GM12872 (cell line): Measurements from ENCODE around the gene BCAS4.

Experiments used
- TF ChIP-seq, protein P1 (sequence below): IDR thresholded peaks from 3 replicates; pipeline ENCODE4 v1.5.1; 2011; ENCODE audit warnings: low read depth, mild to moderate bottlenecking, low read length, moderate library complexity; ENCODE audit not compliant: insufficient read depth

BCAS4 gene

DNA sequence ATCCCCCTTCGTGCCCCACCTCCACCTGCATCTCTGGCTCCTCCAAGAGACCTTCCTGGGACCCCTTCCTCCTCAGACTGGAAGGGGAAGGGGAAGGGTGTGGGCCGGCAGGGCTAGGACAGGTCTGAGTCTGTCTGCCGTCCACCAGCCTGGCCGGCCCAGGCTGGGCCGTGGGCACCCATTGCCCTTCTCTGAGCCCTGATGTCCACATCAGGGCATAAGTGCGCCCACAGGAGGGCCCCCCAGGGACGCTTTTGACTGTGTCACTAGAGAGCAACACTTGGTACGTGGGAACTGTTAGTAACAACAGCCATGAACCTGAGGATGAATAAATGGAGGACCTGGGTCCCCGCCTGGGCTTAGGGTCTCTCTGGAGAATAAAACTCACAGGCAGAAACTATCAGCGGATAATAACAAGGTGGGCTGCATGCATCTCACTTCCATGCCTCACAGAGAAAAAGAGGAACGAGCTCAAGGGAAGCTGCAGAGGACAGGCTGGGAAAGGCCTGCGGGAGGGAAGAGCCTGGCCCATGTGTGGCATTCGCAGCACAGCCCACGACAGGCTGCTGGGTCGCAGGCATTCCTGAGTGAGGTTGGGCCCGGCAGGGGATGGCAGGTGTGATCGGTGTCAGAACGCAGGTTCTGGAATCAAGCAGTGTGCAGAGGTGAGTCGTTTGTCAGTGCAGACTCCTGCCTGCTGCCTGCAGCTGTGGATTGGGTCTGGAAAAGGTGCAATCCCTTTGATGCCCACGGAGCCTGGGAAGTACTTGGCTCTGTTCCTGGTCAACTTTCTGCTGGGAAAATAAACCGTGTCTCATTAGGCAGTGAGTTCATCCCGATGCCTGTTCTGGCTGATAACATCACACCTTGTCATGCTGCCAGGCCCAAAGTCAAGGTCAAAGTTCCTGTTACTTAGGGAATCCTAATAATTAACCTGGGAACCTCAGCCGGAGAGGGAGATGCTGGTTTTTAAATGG is 60.9 kb downstream of the BCAS4 start:
- TF ChIP-seq, protein P1, sequence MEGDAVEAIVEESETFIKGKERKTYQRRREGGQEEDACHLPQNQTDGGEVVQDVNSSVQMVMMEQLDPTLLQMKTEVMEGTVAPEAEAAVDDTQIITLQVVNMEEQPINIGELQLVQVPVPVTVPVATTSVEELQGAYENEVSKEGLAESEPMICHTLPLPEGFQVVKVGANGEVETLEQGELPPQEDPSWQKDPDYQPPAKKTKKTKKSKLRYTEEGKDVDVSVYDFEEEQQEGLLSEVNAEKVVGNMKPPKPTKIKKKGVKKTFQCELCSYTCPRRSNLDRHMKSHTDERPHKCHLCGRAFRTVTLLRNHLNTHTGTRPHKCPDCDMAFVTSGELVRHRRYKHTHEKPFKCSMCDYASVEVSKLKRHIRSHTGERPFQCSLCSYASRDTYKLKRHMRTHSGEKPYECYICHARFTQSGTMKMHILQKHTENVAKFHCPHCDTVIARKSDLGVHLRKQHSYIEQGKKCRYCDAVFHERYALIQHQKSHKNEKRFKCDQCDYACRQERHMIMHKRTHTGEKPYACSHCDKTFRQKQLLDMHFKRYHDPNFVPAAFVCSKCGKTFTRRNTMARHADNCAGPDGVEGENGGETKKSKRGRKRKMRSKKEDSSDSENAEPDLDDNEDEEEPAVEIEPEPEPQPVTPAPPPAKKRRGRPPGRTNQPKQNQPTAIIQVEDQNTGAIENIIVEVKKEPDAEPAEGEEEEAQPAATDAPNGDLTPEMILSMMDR = no peak

DNA sequence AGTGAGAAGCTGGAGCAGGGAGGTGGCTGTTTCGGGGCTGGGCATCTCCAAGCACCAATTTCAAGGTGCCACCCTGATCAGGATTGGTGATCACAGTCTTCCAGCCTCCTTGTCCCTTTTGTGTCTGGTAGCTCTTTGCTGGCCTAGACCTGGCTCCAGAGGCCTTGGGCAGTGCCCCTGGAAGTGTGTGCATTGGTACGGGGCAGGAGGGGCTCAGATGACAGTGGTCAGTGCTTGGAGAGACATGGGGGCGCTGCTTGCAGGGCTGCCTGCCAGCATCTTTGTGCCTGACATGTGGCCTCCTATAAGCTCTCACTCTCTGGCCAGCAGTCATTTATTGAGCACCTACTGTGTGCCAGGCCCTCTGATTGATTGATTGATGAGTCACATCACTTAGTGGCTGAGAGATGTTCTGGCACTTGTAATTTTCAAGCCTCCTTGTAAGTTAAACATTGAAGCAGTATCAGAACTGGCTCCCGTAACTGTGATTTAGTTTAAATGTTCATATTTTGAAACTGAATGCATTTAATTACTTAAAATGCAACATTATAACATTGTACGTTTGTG is 61.7 kb downstream of the BCAS4 start:
- TF ChIP-seq, protein P1 = no peak

DNA sequence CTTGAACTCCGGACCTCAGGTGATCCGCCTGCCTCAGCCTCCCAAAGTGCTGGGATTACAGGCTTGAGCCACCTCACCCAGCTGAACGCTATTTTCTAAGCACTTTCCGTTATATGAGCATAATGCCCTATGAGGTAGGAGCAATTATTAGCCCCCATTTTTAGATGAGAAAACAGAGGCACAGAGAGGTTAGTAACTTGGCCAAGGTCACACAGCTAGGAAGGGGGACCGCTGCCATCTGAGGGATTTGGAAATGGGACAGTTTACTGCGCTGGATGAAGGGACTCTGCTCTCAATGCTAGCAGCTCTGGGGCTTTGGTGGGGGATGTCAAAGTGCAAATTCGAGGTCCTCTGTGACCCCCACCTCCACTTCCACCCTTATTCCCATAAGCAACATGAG is 62.5 kb downstream of the BCAS4 start:
- TF ChIP-seq, protein P1 = no peak

DNA sequence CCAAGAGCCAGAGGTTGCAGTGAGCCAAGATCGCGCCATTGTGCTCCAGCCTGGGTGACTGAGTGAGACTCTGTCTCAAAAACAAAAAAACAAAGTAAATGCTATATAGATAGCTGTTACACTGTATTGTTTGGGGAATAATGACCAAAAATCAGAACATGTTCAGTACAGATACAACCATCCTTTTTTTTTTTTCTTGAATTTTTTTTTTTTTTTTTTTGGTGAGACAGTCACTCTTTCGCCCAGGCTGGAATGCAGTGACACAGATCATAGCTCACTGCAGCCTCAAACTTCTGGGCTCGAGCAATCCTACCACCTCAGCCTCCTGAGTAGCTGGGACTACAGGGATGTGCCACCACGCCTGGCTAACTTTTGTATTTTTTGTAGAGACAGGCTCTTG is 63.7 kb downstream of the BCAS4 start:
- TF ChIP-seq, protein P1 = no peak

DNA sequence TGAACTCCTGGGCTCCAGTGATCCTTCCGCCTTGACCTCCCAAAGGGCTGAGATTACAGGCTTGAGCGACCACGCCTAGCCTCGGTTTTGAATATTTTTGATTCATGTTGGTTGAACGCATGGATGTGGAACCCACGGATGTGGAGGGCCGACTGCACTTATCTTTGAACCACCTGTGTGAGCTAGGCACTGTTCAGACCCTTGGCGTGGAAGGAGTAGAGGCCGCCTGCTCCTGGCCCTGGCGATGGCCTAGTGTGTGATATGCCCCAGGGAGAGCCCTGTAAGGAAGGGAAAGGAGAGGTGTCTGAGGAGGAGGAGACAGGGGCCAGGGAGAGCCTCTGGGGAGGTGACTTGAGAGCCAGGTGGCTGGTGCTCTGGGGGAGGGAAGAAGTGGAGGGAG is 64.3 kb downstream of the BCAS4 start:
- TF ChIP-seq, protein P1 = no peak

DNA sequence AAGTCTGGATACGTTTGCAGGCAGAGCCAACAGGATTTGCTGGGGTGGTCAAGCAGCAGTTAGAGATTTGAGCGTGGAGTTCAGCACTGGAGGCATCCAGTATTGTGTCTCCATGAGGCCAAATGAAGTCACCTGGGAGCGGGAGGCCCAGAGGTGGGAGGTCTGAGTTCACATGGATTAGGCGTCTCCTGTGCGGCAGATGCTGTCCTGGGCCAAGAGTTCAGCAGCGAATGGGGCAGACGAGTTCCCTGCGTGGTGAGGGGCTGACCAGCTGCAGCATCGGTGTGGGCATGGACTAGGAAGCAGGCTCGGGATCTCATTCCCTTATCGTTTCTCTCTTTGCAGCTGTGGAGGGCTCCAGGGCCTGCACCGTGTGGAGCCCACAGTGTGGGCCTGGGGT is 66.2 kb downstream of the BCAS4 start:
- TF ChIP-seq, protein P1 = no peak

DNA sequence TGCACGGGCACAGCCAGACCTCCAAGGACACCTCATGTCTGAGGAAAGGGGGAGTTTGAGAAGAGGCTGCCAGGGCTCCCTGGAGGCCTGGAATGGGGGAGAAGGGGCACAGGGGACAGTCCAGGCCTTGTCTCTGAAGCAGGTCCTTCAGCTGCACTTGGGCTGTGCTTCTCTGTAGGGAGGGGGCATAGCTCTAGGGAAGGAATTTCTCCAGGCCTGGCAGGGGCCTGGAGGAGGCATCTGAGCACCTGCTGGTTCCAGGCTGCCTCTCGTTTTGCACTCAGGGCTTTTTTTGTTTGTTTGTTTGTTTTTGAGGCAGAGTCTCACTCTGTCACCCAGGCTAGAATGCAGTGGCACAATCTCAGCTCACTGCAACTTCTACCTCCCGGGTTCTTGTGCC is 67.7 kb downstream of the BCAS4 start:
- TF ChIP-seq, protein P1 = no peak
